HUES48 (cell line): ENCODE results near the gene GPR27.

Experiments used
- H3K27ac ChIP-seq: one replicate; pipeline ENCODE4 v1.7.0; 2013; ENCODE audit warnings: low read depth, low read length, inconsistent platforms
- H3K27me3 ChIP-seq: 2 replicates; pipeline ENCODE4 v1.6.1; 2013; ENCODE audit warnings: mild to moderate bottlenecking, low read length; ENCODE audit not compliant: control insufficient read depth, insufficient read depth
- H3K36me3 ChIP-seq: 2 replicates; pipeline ENCODE4 v1.6.1; 2013; ENCODE audit warnings: low read length; ENCODE audit not compliant: control insufficient read depth, insufficient read depth
- H3K4me1 ChIP-seq: 2 replicates; pipeline ENCODE4 v1.6.1; 2013; ENCODE audit warnings: mild to moderate bottlenecking, low read length; ENCODE audit not compliant: control insufficient read depth, insufficient read depth
- H3K4me3 ChIP-seq: 2 replicates; pipeline ENCODE4 v1.5.1; 2013; ENCODE audit warnings: mild to moderate bottlenecking, low read depth, low read length
- H3K9ac ChIP-seq: 2 replicates; pipeline ENCODE4 v1.6.1; 2013; ENCODE audit warnings: mild to moderate bottlenecking, low read depth, low read length, moderate library complexity
- H3K9me3 ChIP-seq: 2 replicates; pipeline ENCODE4 v1.6.1; 2013; ENCODE audit warnings: low read length; ENCODE audit not compliant: control insufficient read depth, insufficient read depth

GPR27 gene

GRCh38 chr3:71721002-71721401, 32.7 kb upstream of the GPR27 start:
- peaks cover 25% of the 10 kb centered on the region for H3K27me3 ChIP-seq
- peaks cover 9% of the 10 kb centered on the region for H3K4me1 ChIP-seq
- H3K4me3 ChIP-seq: no peak overlapping the region
- no peak overlapping the region for H3K27ac ChIP-seq
- no peak overlapping the region for H3K9ac ChIP-seq
- no peaks in the 10 kb centered on the region for H3K36me3 ChIP-seq
- H3K9me3 ChIP-seq: no peaks in the 10 kb centered on the region

GRCh38 chr3:71721651-71722157, 32.0 kb upstream of the GPR27 start:
- Histone ChIP-seq H3K36me3 (no peaks in the 10 kb centered on the region), H3K9me3 (no peaks in the 10 kb centered on the region), H3K4me1 (peaks cover 9% of the 10 kb centered on the region), H3K4me3 (no peak overlapping the region), H3K27me3 (peaks cover 31% of the 10 kb centered on the region), H3K27ac (no peak overlapping the region), H3K9ac (no peak overlapping the region)

- H3K9me3 ChIP-seq: no peaks in the 10 kb centered on the region
- H3K27me3 ChIP-seq: peaks cover 31% of the 10 kb centered on the region
These were observed 31.0 kb upstream of the GPR27 start for GRCh38 chr3:71722693-71723092.

GRCh38 chr3:71723452-71724170, 30.0 kb upstream of the GPR27 start:
- Histone ChIP-seq H3K4me1 (peaks cover 9% of the 10 kb centered on the region), H3K27ac (no peak overlapping the region), H3K36me3 (no peaks in the 10 kb centered on the region), H3K9ac (no peak overlapping the region), H3K4me3 (peak overlapping the region; percentile 82), H3K27me3 (peaks cover 31% of the 10 kb centered on the region), H3K9me3 (no peaks in the 10 kb centered on the region)

More at GRCh38 chr3:71722693-71723092, 31.0 kb upstream of the GPR27 start:
- Histone ChIP-seq H3K4me3 (no peak overlapping the region), H3K9ac (no peak overlapping the region), H3K4me1 (peaks cover 9% of the 10 kb centered on the region), H3K36me3 (no peaks in the 10 kb centered on the region), H3K27ac (no peak overlapping the region)

GRCh38 chr3:71724171-71724453, 29.5 kb upstream of the GPR27 start:
- no peaks in the 10 kb centered on the region for H3K9me3 ChIP-seq
- peaks cover 31% of the 10 kb centered on the region for H3K27me3 ChIP-seq
- H3K36me3 ChIP-seq: no peaks in the 10 kb centered on the region
- 0 out of 2 replicates have a peak overlapping the region, but pooled peaks have one; percentile 69 for H3K9ac ChIP-seq
- H3K4me3 ChIP-seq: peak overlapping the region; percentile 82
- H3K27ac ChIP-seq: no peak overlapping the region
- H3K4me1 ChIP-seq: peaks cover 10% of the 10 kb centered on the region

- H3K4me3 ChIP-seq: peak overlapping the region; percentile 82
- H3K36me3 ChIP-seq: no peaks in the 10 kb centered on the region
- H3K27ac ChIP-seq: no peak overlapping the region
- peaks cover 31% of the 10 kb centered on the region for H3K27me3 ChIP-seq
- H3K4me1 ChIP-seq: peaks cover 14% of the 10 kb centered on the region
- H3K9me3 ChIP-seq: no peaks in the 10 kb centered on the region
- peak overlapping the region; percentile 69; the same call in 1 of the 2 replicates for H3K9ac ChIP-seq
These were observed 28.9 kb upstream of the GPR27 start for GRCh38 chr3:71724584-71725270.

GRCh38 chr3:71725271-71725991, 28.2 kb upstream of the GPR27 start, which contains the start of gene EIF4E3:
EIF4E3 (minus strand) TSS chr3:71725402; CDS start chr3:71725367, 35 bp downstream.
- Histone ChIP-seq H3K9ac (peak within 1 kb of the TSS; percentile 69; the same call in 1 of the 2 replicates), H3K4me3 (peak within 1 kb of the TSS; percentile 82), H3K4me1 (peaks cover 20% of the 10 kb centered on the region), H3K27me3 (peaks cover 31% of the 10 kb centered on the region), H3K27ac (no peak within 1 kb of the TSS), H3K36me3 (no peaks in the 10 kb centered on the region), H3K9me3 (no peaks in the 10 kb centered on the region)

GRCh38 chr3:71726146-71726545, 27.5 kb upstream of the GPR27 start:
- H3K4me3 ChIP-seq: peak overlapping the region; percentile 68; the same call in 1 of the 2 replicates
- no peaks in the 10 kb centered on the region for H3K9me3 ChIP-seq
- peaks cover 20% of the 10 kb centered on the region for H3K4me1 ChIP-seq
- no peaks in the 10 kb centered on the region for H3K36me3 ChIP-seq
- no peak overlapping the region for H3K9ac ChIP-seq
- no peak overlapping the region for H3K27ac ChIP-seq
- peaks cover 31% of the 10 kb centered on the region for H3K27me3 ChIP-seq

- Histone ChIP-seq H3K27me3 (peaks cover 19% of the 10 kb centered on the region), H3K27ac (peak overlapping the region; percentile 87), H3K4me3 (no peak overlapping the region)
These were observed 24.9 kb upstream of the GPR27 start for GRCh38 chr3:71728632-71729342.

GRCh38 chr3:71732637-71733036, 21.0 kb upstream of the GPR27 start:
- Histone ChIP-seq H3K36me3 (no peaks in the 10 kb centered on the region), H3K4me3 (no peak overlapping the region), H3K27ac (no peak overlapping the region), H3K4me1 (peaks cover 19% of the 10 kb centered on the region), H3K9ac (no peak overlapping the region), H3K27me3 (no peaks in the 10 kb centered on the region), H3K9me3 (no peaks in the 10 kb centered on the region)

More at GRCh38 chr3:71728632-71729342, 24.9 kb upstream of the GPR27 start:
- no peaks in the 10 kb centered on the region for H3K36me3 ChIP-seq
- H3K9me3 ChIP-seq: no peaks in the 10 kb centered on the region
- no peak overlapping the region for H3K9ac ChIP-seq
- peaks cover 21% of the 10 kb centered on the region for H3K4me1 ChIP-seq
